ENCODE results near the gene ERP27.

DNA sequence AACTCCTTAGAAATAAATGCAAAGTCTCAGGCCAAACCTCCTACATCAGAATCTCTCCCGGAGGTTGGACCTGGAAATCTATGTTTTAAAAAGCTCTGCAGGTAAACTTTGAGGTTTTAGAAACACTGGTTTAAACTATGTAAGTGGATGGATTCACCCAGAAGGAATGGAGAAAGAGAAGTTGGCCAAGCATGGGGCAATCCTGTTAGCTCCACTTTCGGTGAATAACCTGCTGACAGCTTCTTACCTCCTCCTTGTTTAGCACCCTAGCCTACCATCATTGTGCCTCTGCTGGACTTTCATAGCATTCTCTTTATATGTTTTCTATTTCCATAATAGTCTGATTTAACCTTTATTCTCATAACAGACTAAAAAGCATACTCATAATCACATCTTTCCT lies 26.1 kb upstream of the ERP27 start:
- TF ChIP-seq, protein P1, sequence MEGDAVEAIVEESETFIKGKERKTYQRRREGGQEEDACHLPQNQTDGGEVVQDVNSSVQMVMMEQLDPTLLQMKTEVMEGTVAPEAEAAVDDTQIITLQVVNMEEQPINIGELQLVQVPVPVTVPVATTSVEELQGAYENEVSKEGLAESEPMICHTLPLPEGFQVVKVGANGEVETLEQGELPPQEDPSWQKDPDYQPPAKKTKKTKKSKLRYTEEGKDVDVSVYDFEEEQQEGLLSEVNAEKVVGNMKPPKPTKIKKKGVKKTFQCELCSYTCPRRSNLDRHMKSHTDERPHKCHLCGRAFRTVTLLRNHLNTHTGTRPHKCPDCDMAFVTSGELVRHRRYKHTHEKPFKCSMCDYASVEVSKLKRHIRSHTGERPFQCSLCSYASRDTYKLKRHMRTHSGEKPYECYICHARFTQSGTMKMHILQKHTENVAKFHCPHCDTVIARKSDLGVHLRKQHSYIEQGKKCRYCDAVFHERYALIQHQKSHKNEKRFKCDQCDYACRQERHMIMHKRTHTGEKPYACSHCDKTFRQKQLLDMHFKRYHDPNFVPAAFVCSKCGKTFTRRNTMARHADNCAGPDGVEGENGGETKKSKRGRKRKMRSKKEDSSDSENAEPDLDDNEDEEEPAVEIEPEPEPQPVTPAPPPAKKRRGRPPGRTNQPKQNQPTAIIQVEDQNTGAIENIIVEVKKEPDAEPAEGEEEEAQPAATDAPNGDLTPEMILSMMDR (IDR thresholded peaks at IDR 0.05 in 4 of 5, conservative IDR thresholded peaks at IDR 0.05 in 1 of 5) = no peak
- TF ChIP-seq POLR2A (IDR thresholded peaks at IDR 0.05) = no peak

Measured in gastrocnemius medialis (tissue), 4 donors.